GM10248 (cell line): ENCODE measurements around the gene GDPD1.

Experiments
- CTCF ChIA-PET: fragments of 300-600 bp; sonication (Branson Sonifier 250); formaldehyde crosslinking; extraction: SDS; loops from one replicate; lab custom pipeline; 2021; ENCODE audit warnings: antibody characterized with exemption; lab: Yijun Ruan, JAX
- POLR2A ChIA-PET: fragments of 350-650 bp; sonication (Branson Sonifier 250); formaldehyde crosslinking; extraction: SDS; loops from one replicate; lab custom pipeline; 2020; ENCODE audit warnings: antibody characterized with exemption; lab: Yijun Ruan, JAX
- DNase-seq: peaks from one replicate; pipeline ENCODE4 v3.0.0; 2012; ENCODE audit errors: extremely low spot score
- TF ChIP-seq, protein P1 (sequence below): IDR thresholded peaks from 2 replicates; pipeline ENCODE4 v1.5.1; 2012; ENCODE audit warnings: mild to moderate bottlenecking, low read depth; ENCODE audit errors: extremely low read depth, missing control alignments, control extremely low read depth

The GDPD1 gene

DNA sequence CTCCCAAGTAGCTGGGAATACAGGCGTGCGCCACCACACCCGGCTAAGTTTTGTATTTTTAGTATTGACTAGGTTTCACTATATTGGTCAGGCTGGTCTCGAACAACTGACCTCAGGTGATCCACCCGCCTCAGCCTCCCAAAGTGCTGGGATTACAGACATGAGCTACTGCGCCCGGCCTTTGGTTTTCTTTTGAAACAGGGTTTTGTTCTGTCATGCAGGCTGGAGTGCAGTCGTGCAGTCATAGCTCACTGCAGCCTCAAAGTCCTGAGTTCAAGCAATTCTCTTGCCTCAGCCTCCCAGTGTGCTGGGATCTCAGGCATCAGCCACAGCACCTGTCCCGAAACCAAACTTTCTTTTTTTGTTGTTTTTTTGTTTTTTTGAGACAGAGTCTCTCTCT lies 39.7 kb upstream of the GDPD1 start:
- ChIA-PET POLR2A (no interaction called here), CTCF (interaction anchor here (1.4 kb wide), 1 partner anchor 20 kb away, joined by 4 read pairs; no protein-coding TSS in a partner anchor)
- no peak for DNase-seq
- TF ChIP-seq, protein P1, sequence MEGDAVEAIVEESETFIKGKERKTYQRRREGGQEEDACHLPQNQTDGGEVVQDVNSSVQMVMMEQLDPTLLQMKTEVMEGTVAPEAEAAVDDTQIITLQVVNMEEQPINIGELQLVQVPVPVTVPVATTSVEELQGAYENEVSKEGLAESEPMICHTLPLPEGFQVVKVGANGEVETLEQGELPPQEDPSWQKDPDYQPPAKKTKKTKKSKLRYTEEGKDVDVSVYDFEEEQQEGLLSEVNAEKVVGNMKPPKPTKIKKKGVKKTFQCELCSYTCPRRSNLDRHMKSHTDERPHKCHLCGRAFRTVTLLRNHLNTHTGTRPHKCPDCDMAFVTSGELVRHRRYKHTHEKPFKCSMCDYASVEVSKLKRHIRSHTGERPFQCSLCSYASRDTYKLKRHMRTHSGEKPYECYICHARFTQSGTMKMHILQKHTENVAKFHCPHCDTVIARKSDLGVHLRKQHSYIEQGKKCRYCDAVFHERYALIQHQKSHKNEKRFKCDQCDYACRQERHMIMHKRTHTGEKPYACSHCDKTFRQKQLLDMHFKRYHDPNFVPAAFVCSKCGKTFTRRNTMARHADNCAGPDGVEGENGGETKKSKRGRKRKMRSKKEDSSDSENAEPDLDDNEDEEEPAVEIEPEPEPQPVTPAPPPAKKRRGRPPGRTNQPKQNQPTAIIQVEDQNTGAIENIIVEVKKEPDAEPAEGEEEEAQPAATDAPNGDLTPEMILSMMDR: no peak

DNA sequence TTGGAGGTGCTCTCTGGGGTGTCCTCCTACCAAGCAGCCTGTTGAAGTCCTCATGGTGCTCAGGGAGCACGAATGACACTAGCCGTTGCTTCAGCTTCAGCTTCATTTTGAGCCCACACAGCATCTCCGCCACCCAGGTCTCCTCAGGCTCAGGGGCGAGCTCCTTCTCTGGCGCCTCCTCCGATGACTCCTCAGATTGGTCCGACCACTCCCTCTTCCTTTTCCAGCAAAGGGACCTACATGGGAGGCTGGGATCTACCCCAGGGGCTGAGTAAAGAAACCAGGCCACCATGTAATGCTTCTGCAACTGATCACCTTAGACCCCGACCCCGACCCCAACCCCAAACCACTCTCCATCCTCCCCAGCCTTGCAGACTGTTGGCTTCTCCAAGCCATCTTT lies 38.8 kb upstream of the GDPD1 start:
- TF ChIP-seq, protein P1: no peak
- ChIA-PET CTCF (interaction anchor here (1.4 kb wide), 1 partner anchor 21 kb away, joined by 4 read pairs; no protein-coding TSS in a partner anchor), POLR2A (no interaction called here)

GRCh38 chr17:59185997-59186396 lies 34.3 kb upstream of the GDPD1 start:
- CTCF ChIA-PET: interaction anchor here (0.9 to 1.0 kb wide), 2 partner anchors 13 to 18 kb away, joined by 3 read pairs; no protein-coding TSS in a partner anchor

More for the DNA sequence above, 38.8 kb upstream of the GDPD1 start:
- DNase-seq: no peak

DNA sequence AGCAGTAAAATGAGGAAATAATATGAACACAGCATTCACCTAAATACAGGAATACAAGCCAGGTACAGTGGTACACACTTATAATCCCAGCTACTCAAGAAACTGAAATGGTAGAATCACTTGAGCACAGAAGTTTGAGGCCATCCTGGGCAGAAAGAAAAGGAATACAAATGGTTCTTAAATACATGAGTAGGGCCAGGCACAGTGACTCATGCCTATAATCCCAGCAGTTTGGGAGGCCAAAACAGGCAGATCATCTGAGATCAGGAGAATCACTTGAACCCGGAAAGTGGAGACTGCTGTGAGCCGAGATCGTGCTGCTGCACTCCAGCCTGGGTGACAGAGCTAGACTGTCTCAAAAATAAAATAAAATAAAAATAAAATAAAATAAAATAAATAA lies 33.5 kb upstream of the GDPD1 start:
- TF ChIP-seq, protein P1: no peak
- ChIA-PET CTCF (interaction anchor here (1.3 kb wide), 1 partner anchor 11 kb away, joined by 4 read pairs; no protein-coding TSS in a partner anchor), POLR2A (no interaction called here)
- DNase-seq: no peak

More at GRCh38 chr17:59185997-59186396, 34.3 kb upstream of the GDPD1 start:
- no peak for DNase-seq
- TF ChIP-seq, protein P1: no peak
- POLR2A ChIA-PET: no interaction called here

DNA sequence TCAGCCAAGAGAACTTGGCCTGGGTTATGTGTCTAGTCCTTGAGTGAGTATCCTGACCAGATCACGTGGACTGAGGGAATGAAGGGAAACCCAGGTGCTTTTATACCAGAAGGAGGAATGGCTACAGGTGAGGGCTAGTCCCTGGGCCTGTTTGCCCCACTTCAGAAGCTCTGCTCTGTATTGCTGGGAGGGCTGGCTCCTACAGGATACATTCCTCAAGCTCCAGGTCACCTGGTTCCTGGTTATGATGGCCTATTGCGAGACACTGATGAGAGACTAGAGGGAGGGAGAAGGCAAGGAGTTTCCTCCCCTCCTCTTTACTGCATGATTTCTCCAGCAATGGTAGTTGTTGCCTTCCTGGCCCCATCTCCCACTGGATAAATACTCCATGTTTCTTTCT lies 29.5 kb upstream of the GDPD1 start:
- CTCF ChIA-PET: interaction anchor here (1.2 to 2.0 kb wide), 2 partner anchors 12 to 25 kb away, joined by 3 to 5 read pairs; no protein-coding TSS in a partner anchor
- POLR2A ChIA-PET: no interaction called here
- TF ChIP-seq, protein P1: no peak
- no peak for DNase-seq

GRCh38 chr17:59193336-59193862 lies 26.9 kb upstream of the GDPD1 start:
- CTCF ChIA-PET: interaction anchor here (1.5 kb wide), 1 partner anchor 17 kb away, joined by 3 read pairs; no protein-coding TSS in a partner anchor
- TF ChIP-seq, protein P1: no peak
- POLR2A ChIA-PET: no interaction called here
- no peak for DNase-seq
